K562 (cell line): ENCODE data around the gene ADSS2.

Source experiments
- CTCF ChIP-seq, 3 experiments: IDR thresholded peaks in 2 of 3; conservative IDR thresholded peaks in 1 of 3; 2 replicates each; pipeline ENCODE4 v1.5.1; 2011 to 2012; ENCODE audit warnings: low read length in 3 of 3, mild to moderate bottlenecking in 3 of 3, control low read depth in 2 of 3, improper control_type of control experiment in 1 of 3, inconsistent platforms in 1 of 3, low read depth in 1 of 3, mixed read lengths in 1 of 3, moderate library complexity in 1 of 3; ENCODE audit not compliant: insufficient read depth in 2 of 3
- GABPA ChIP-seq: fragments of 200-800 bp; sonication (Bioruptor generic); conservative IDR thresholded peaks from 2 replicates; pipeline ENCODE4 v1.6.1; 2016; ENCODE audit warnings: low read depth, missing genetic modification characterization, missing compliant biosample characterization
- HBP1 ChIP-seq: fragments of 450-650 bp; formaldehyde crosslinking; IDR thresholded peaks from 2 replicates; pipeline ENCODE4 v1.4.0; 2022; ENCODE audit warnings: missing genetic modification characterization
- RAD21 ChIP-seq, 2 experiments: fragments of 250-450 bp in 1 of 2; fragments of 450-650 bp in 1 of 2; sonication (Bioruptor Pico) in 1 of 2; formaldehyde crosslinking in 1 of 2; IDR thresholded peaks in 1 of 2; conservative IDR thresholded peaks in 1 of 2; 2 replicates each; pipeline versions ENCODE4 v1.4.0 to v1.8.0; 2020 to 2022; ENCODE audit warnings: mild to moderate bottlenecking in 2 of 2, moderate library complexity in 1 of 2
- RFX5 ChIP-seq: IDR thresholded peaks from 2 replicates; pipeline ENCODE4 v1.6.1; 2011; ENCODE audit warnings: low read depth, mild to moderate bottlenecking, improper control_type of control experiment, low read length
- SMARCA4 ChIP-seq: fragments of 450-650 bp; IDR thresholded peaks from 2 replicates; pipeline ENCODE4 v1.6.1; 2016
- TARDBP ChIP-seq: fragments of 450-650 bp; IDR thresholded peaks from 2 replicates; pipeline ENCODE4 v1.6.1; 2016
- TF ChIP-seq, protein P1 (sequence below): sonication (generic); formaldehyde crosslinking; IDR thresholded peaks from 2 replicates; pipeline ENCODE4 v1.8.0; 2023; ENCODE audit warnings: mild to moderate bottlenecking, missing genetic modification reagents
- TF ChIP-seq, protein P2 (sequence below): fragments of 250-450 bp; sonication (Bioruptor Pico); IDR thresholded peaks from 2 replicates; pipeline ENCODE4 v1.8.0; 2021; ENCODE audit warnings: mild to moderate bottlenecking, moderate library complexity

- no peak for TF ChIP-seq RFX5
- TF ChIP-seq, protein P1, sequence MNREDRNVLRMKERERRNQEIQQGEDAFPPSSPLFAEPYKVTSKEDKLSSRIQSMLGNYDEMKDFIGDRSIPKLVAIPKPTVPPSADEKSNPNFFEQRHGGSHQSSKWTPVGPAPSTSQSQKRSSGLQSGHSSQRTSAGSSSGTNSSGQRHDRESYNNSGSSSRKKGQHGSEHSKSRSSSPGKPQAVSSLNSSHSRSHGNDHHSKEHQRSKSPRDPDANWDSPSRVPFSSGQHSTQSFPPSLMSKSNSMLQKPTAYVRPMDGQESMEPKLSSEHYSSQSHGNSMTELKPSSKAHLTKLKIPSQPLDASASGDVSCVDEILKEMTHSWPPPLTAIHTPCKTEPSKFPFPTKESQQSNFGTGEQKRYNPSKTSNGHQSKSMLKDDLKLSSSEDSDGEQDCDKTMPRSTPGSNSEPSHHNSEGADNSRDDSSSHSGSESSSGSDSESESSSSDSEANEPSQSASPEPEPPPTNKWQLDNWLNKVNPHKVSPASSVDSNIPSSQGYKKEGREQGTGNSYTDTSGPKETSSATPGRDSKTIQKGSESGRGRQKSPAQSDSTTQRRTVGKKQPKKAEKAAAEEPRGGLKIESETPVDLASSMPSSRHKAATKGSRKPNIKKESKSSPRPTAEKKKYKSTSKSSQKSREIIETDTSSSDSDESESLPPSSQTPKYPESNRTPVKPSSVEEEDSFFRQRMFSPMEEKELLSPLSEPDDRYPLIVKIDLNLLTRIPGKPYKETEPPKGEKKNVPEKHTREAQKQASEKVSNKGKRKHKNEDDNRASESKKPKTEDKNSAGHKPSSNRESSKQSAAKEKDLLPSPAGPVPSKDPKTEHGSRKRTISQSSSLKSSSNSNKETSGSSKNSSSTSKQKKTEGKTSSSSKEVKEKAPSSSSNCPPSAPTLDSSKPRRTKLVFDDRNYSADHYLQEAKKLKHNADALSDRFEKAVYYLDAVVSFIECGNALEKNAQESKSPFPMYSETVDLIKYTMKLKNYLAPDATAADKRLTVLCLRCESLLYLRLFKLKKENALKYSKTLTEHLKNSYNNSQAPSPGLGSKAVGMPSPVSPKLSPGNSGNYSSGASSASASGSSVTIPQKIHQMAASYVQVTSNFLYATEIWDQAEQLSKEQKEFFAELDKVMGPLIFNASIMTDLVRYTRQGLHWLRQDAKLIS (CRISPR knock-in tag): no peak
- TF ChIP-seq HBP1 (CRISPR knock-in tag): no peak
- TF ChIP-seq RAD21 (CRISPR knock-in tag; conservative IDR thresholded peaks at IDR 0.05 in 1 of 2, IDR thresholded peaks at IDR 0.05 in 1 of 2): no peak
- TF ChIP-seq CTCF (IDR thresholded peaks at IDR 0.05 in 2 of 3, conservative IDR thresholded peaks at IDR 0.05 in 1 of 3; ENCODE audit: insufficient read depth in 2 of 3, low read depth in 1 of 3, low read length in 3 of 3): no peak
- no peak for TF ChIP-seq SMARCA4
- TF ChIP-seq, protein P2, sequence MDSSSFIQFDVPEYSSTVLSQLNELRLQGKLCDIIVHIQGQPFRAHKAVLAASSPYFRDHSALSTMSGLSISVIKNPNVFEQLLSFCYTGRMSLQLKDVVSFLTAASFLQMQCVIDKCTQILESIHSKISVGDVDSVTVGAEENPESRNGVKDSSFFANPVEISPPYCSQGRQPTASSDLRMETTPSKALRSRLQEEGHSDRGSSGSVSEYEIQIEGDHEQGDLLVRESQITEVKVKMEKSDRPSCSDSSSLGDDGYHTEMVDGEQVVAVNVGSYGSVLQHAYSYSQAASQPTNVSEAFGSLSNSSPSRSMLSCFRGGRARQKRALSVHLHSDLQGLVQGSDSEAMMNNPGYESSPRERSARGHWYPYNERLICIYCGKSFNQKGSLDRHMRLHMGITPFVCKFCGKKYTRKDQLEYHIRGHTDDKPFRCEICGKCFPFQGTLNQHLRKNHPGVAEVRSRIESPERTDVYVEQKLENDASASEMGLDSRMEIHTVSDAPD (CRISPR knock-in tag): no peak
- TF ChIP-seq GABPA (tag): no peak
- TF ChIP-seq TARDBP: no peak
Observed at GRCh38 chr1:244368279-244368678, 83.4 kb downstream of the ADSS2 start.
